Airway epithelial cell (primary cell): Measurements from ENCODE around the gene C8A. TPM values are rescaled to one million over a fixed set of nuclear protein-coding genes. Genes with fewer than 3 reads are reported as not detected.

ENCODE experiments used
- total RNA-seq: library from RNA; depleted of rRNA; stranded (reverse); fragments of >200 nt; gene quantifications from 2 replicates; pipeline ENCODE4 v1.2.3, GENCODE V29; 2015

C8A gene
- not detected in 2 replicates for total RNA-seq

GRCh38 chr1:56854521-56855099 lies at the start of gene C8A:
Gene C8A, plus strand, starts transcription at chr1:56854797. Its CDS starts 105 bp downstream, at chr1:56854902.

GRCh38 chr1:56819387-56819899 lies 35.2 kb upstream of the C8A start, which contains the start of gene FYB2:
Gene FYB2, minus strand, starts transcription at chr1:56819404. Its CDS starts 114 bp downstream, at chr1:56819290.

GRCh38 chr1:56965916-56966697 lies 111.5 kb downstream of the C8A start, which contains the start of gene C8B:
Gene C8B, minus strand, starts transcription at chr1:56966015. Its CDS starts 67 bp downstream, at chr1:56965948.

Other genes with a start within 250 kb of the C8A start
- 1.5 and 1.9 TPM in 2 replicates for gene PRKAA2, start 209.5 kb upstream of the C8A start, total RNA-seq
- not detected in 2 replicates for gene FYB2, start 35.4 kb upstream of the C8A start, total RNA-seq
- gene C8B, start 111.2 kb downstream of the C8A start, total RNA-seq, result not detected in 2 replicates